T-helper 9 cell (primary cell): ENCODE results near the gene TOM1L2.

ENCODE experiments used
- DNase-seq: peaks from one replicate; pipeline ENCODE4 v3.0.0-alpha.2; 2020

The TOM1L2 gene

GRCh38 chr17:17800504-17801021 lies 171.6 kb downstream of the TOM1L2 start:
- DNase-seq: no peak

GRCh38 chr17:17798573-17799255 lies 173.5 kb downstream of the TOM1L2 start:
- DNase-seq: no peak

- DNase-seq: no peak
These were observed 174.1 kb downstream of the TOM1L2 start for GRCh38 chr17:17798010-17798556.

GRCh38 chr17:17797119-17797809 lies 174.9 kb downstream of the TOM1L2 start:
- DNase-seq: no peak

- DNase-seq: no peak
These were observed 175.5 kb downstream of the TOM1L2 start for GRCh38 chr17:17796787-17797061.

GRCh38 chr17:17795946-17796786 lies 176.0 kb downstream of the TOM1L2 start:
- DNase-seq: no peak

GRCh38 chr17:17795296-17795695 lies 176.9 kb downstream of the TOM1L2 start:
- DNase-seq: no peak

- DNase-seq: no peak
These were observed 177.8 kb downstream of the TOM1L2 start for GRCh38 chr17:17794382-17794781.
